HG03280 (cell line): ENCODE data around the gene ANKFY1.

Source experiments
- ATAC-seq: cut with Tn5 transposase; IDR thresholded peaks from one replicate; pipeline ENCODE4 v1.9.1; 2021; ENCODE audit warnings: mild to moderate bottlenecking, moderate library complexity; ENCODE audit not compliant: unreplicated experiment

The ANKFY1 gene

GRCh38 chr17:4125552-4125951 lies 138.2 kb downstream of the ANKFY1 start:
- ATAC-seq: no peak

- ATAC-seq: no peak
Measured at GRCh38 chr17:4124999-4125398, 138.8 kb downstream of the ANKFY1 start.

GRCh38 chr17:4120332-4120731 lies 143.4 kb downstream of the ANKFY1 start:
- ATAC-seq: no peak

- no peak for ATAC-seq
Measured at GRCh38 chr17:4119299-4119698, 144.5 kb downstream of the ANKFY1 start.

- no peak for ATAC-seq
Measured at GRCh38 chr17:4118015-4118743, 145.6 kb downstream of the ANKFY1 start.

GRCh38 chr17:4116516-4116915 lies 147.3 kb downstream of the ANKFY1 start:
- no peak for ATAC-seq
